Transverse colon (tissue), 4 donors: ENCODE data around the gene CHD6.

Experiments used
- CTCF ChIP-seq, 5 experiments: fragments of 200-600 bp in 3 of 5; fragments of 450-650 bp in 2 of 5; sonication (generic) in 3 of 5; IDR thresholded peaks; 1 replicate in 2 of 5; 2 replicates in 3 of 5; pipeline ENCODE4 v1.5.1; 2016 to 2017; ENCODE audit warnings: antibody characterized with exemption in 5 of 5, inconsistent platforms in 3 of 5, mild to moderate bottlenecking in 2 of 5, moderate library complexity in 1 of 5
- EP300 ChIP-seq: sonication (generic); formaldehyde crosslinking; IDR thresholded peaks from one replicate; pipeline ENCODE4 v1.6.1; 2017; ENCODE audit warnings: antibody characterized with exemption, low read depth
- POLR2AphosphoS5 ChIP-seq, 3 donors: sonication (generic); formaldehyde crosslinking; IDR thresholded peaks; one replicate each; pipeline ENCODE4 v1.6.1; 2016; ENCODE audit warnings: antibody characterized with exemption in 3 of 3

- TF ChIP-seq CTCF (IDR thresholded peaks at IDR 0.05) = no peak
- no peak for TF ChIP-seq EP300
- TF ChIP-seq POLR2AphosphoS5 (IDR thresholded peaks at IDR 0.05) = no peak
Measured at GRCh38 chr20:41376349-41376748, 241.8 kb downstream of the CHD6 start.
